ENCODE data around the gene GINM1. TPM values are rescaled to one million over a fixed set of nuclear protein-coding genes. Genes with fewer than 3 reads are reported as not detected.

Gene GINM1
- total RNA-seq (2014; rRNA removed; shearing (Covaris generic)): 28.1 and 29.0 TPM in 2 replicates
- polyA plus RNA-seq (2015; cell fraction: cytosol; rRNA removed): 21.8 and 23.9 TPM in 2 replicates
- polyA plus RNA-seq (2015; cell fraction: nucleus; rRNA removed): 5.1 and 9.1 TPM in 2 replicates

GRCh38 chr6:149565527-149566409 lies at the start of gene GINM1:
GINM1 (plus strand) TSS chr6:149566375; CDS start chr6:149566415, 40 bp downstream.
- in situ Hi-C loops (cut with HindIII; ENCODE audit: low pct_unique_long_range_greater_than_20kb, low sequenced_read_pairs): no loop called here
- peak; percentile 93 for DNase-seq (ENCODE audit: low read depth, low spot score)

GRCh38 chr6:149529650-149530049 lies 36.5 kb upstream of the GINM1 start:
- in situ Hi-C loops (cut with HindIII; ENCODE audit: low pct_unique_long_range_greater_than_20kb, low sequenced_read_pairs): no loop called here
- no peak for DNase-seq (ENCODE audit: low read depth, low spot score)

DNA sequence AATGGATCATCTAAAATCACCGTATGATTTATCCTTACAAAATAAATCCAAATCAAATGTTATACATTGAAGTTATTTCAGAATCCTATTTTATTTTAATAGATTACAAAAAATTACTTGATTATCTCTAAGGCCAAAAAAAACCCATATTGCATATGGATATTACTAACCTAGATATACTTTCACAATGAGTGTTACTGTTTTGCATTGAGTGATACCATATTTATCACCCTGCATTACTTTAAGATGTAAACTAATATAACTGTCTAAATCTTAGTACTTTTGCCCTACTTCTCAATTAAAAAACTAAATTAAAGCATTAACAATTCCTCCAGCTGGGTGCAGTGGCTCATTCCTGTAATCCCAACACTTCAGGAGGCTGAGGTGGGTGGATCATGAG lies 31.4 kb upstream of the GINM1 start:
- in situ Hi-C loops (cut with HindIII; ENCODE audit: low pct_unique_long_range_greater_than_20kb, low sequenced_read_pairs): no loop called here
- no peak for DNase-seq (ENCODE audit: low read depth, low spot score)

DNA sequence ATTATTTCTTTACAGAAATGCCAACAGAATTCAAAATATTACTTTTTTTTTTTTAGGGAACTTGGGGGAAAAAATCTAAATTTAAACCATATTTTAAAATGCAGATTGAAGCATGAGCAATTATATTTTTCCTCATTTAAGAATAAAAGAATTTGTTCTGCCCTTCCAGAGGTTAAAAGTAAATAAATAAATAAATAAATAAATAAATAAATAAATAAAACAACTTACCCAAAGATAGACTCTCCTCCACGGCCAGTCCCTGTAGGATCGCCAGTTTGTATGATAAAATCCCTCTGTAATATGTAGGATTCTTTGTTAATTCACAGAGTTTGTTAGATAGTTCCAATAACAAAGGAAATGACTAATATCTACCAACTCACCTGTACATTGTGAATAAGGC lies 25.0 kb upstream of the GINM1 start:
- in situ Hi-C loops (cut with HindIII; ENCODE audit: low pct_unique_long_range_greater_than_20kb, low sequenced_read_pairs): no loop called here
- DNase-seq (ENCODE audit: low read depth, low spot score): no peak

DNA sequence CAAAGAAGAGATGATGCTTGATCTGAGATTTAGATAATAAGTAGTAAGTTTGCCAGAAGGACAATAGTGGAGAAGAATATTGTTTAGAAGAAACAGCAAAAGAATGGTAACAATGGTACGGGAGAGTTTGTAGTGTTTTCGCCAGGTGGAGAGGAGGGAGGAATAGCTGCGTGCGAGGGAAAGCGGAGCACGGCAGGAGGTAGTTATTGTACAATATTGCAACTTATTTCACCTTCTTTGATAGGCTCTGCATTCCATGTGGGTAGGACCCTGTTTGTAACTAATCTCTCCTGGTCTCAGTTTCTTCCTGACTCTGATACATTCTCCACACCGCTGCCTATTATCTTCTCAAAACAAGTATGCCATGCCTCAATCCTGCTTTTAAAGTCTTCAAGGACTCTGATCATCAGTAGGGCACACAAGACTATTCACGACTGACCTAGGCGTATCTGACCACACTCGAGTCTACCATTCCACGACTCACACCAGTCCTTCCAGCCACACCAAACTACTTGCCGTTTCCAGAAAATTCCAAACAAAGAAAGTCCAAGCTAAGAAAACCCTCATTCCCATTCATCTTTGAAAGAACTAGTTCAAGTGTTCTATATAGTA lies 21.4 kb upstream of the GINM1 start:
- no peak for DNase-seq (ENCODE audit: low read depth, low spot score)
- in situ Hi-C loops (cut with HindIII; ENCODE audit: low pct_unique_long_range_greater_than_20kb, low sequenced_read_pairs): no loop called here

DNA sequence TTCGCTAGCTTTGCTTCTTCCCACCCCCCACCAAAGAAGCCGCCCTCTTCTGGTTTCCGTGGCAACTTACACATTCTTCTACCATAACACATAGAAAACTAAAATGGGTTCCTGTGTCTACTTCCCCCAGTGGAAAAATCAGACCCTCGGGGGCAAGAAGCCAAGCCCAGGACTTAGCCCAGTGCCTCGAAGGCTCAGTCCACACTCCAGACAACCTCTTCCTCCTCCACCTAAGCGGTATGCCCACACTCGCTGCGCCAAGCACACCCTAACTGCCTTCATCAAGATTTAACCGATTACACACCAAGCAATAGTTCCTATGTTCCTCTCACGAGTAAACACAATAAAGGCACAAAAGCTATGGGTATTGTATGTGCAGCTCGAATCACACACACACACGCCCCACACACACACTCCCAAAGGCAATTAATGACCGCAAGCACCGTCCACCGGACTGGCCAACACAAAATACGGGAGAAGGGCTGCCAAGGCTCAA lies 20.9 kb upstream of the GINM1 start:
- peak; percentile 55 for DNase-seq (ENCODE audit: low read depth, low spot score)
- in situ Hi-C loops (cut with HindIII; ENCODE audit: low pct_unique_long_range_greater_than_20kb, low sequenced_read_pairs): no loop called here

DNA sequence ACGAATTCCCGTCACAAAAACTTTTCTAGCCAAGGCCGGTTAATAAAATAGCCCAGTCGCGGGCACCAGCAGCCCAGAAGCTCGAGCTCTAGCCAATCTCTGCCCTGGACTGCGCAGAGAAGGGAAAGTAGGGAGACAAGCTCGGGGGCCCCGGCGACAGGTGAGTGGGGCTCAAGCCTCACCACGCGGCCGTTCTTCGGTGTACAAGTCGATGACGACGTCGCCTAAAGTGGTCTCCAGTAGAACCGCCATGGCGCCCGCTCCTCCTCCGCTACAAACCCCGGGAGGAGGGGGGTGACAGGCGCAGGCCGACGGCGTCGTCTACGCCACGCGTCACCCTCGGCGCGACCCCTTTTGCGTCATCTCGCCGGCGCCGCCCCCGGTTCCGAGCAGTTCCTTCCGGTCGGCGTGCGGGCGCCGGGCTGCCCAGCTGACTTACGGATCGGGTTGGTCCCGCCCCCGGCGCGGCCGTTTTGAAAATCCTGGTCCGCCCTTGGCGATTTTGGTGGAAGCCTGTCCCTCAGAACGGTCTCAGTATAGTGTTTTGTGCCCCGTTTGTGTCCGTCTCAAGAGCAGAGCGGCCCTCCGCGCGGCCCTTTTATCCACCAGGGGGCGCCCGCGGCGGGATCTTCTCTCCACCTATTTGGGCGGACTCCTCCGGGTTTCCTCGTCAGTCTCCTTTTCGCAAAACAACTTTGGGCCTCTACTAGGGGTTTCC lies 20.3 kb upstream of the GINM1 start, which contains the start of gene PPIL4:
PPIL4 (minus strand) TSS at position 290 of the 718 bp plus-strand sequence; CDS start at position 252, 38 bp downstream.
- peak; percentile 91 for DNase-seq (ENCODE audit: low read depth, low spot score)
- in situ Hi-C loops (cut with HindIII; ENCODE audit: low pct_unique_long_range_greater_than_20kb, low sequenced_read_pairs): no loop called here

DNA sequence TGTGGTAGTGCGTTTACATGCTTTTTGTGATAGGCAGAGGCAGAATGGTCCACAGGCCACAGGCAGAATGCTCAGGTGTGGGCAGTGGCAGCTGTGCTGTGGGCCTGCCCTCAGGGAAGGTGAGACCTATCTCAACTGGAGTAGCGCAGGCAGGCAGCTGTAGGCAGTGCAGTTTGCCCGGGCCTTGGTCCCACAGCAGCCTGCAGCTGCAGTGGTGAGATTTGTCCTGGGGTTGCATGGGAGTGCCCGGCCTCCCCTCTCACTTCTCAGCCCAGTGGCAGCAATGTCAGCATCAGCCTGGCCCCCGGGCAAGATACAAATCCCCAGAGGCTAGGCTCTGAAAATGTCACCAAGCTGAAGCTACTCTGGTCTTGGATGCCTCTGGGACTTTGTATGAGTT lies 14.3 kb upstream of the GINM1 start:
- DNase-seq (ENCODE audit: low read depth, low spot score): no peak
- in situ Hi-C loops (cut with HindIII; ENCODE audit: low pct_unique_long_range_greater_than_20kb, low sequenced_read_pairs): no loop called here

DNA sequence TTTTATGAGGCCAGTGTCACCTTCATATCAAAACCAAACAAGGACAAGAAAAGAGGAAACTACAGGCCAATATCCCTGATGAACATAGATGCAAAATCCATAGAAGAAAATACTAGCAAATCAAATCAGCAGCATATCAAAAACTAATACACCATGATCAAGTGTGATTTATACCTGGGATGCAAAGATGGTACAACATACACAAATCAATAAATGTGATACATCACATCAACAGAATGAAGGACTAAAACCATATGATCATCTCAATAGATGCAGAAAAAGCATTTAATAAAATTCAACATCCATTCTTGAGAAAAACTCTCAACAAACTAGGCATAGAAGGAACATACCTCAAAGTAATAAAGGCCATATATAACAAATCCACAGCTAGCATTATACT lies 8.1 kb upstream of the GINM1 start:
- in situ Hi-C loops (cut with HindIII; ENCODE audit: low pct_unique_long_range_greater_than_20kb, low sequenced_read_pairs): no loop called here
- no peak for DNase-seq (ENCODE audit: low read depth, low spot score)

- in situ Hi-C loops (cut with HindIII; ENCODE audit: low pct_unique_long_range_greater_than_20kb, low sequenced_read_pairs): no loop called here
- DNase-seq (ENCODE audit: low read depth, low spot score): no peak
These were observed 6.8 kb upstream of the GINM1 start for GRCh38 chr6:149559389-149559788.

- DNase-seq (ENCODE audit: low read depth, low spot score): peak; percentile 60
- in situ Hi-C loops (cut with HindIII; ENCODE audit: low pct_unique_long_range_greater_than_20kb, low sequenced_read_pairs): no loop called here
These were observed 5.4 kb upstream of the GINM1 start for GRCh38 chr6:149560736-149561135.

- no peak for DNase-seq (ENCODE audit: low read depth, low spot score)
- in situ Hi-C loops (cut with HindIII; ENCODE audit: low pct_unique_long_range_greater_than_20kb, low sequenced_read_pairs): no loop called here
These were observed 2.8 kb upstream of the GINM1 start for GRCh38 chr6:149563203-149563927.

DNA sequence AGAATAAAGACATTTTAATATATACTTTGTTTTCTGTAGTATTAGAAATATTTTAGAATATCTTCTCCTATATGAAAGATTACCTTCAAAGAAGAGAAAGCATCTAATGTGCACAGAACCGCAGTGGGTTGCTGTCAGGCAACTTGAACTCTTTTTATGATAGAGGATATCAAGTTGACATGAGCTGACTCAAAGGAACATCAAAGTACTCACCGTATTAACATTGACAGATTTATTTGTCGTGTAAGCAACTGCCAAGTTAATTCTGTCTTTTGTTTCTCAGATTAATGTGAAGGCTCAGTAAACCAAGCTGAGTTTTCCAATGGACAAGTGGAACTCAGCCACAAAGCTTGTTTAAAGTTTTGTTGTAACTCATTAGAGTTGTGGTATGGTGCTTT lies 2.2 kb upstream of the GINM1 start:
- no peak for DNase-seq (ENCODE audit: low read depth, low spot score)
- in situ Hi-C loops (cut with HindIII; ENCODE audit: low pct_unique_long_range_greater_than_20kb, low sequenced_read_pairs): no loop called here

DNA sequence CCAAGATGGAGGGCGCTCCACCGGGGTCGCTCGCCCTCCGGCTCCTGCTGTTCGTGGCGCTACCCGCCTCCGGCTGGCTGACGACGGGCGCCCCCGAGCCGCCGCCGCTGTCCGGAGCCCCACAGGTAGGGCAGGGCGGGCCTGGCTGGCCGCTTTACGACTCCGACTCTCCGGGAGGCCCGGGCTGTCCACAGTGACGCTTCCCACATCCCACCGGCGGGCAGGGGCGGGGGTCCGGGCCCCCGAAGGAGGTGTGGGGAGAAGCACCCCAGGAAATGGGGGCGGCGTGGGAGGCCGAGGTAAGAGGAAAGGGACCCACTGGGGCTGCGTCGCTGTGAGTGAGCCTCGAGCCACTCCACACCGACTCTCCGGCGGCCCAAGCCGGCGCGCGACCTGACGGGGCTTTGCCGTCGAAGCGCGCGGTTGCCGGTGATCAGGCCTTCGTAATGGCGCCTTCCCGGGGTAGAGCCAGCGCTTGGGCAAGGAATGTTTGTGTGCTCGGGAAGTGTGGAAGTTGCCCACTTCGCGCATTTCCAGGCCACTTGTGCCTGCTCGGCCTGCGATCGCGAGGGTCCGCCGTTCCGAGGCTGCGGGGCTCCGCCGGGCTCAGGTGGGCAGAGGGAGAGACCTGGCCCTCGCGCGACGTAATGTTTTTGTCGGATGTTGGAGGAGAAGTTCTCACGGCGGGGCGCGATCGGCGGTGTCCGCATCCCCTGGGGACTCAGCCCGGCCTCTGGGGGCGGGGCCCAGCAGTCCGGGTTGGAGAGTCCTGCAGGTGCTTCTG lies 427 bp downstream of the GINM1 start:
- in situ Hi-C loops (cut with HindIII; ENCODE audit: low pct_unique_long_range_greater_than_20kb, low sequenced_read_pairs): no loop called here
- DNase-seq (ENCODE audit: low read depth, low spot score): peak; percentile 11

DNA sequence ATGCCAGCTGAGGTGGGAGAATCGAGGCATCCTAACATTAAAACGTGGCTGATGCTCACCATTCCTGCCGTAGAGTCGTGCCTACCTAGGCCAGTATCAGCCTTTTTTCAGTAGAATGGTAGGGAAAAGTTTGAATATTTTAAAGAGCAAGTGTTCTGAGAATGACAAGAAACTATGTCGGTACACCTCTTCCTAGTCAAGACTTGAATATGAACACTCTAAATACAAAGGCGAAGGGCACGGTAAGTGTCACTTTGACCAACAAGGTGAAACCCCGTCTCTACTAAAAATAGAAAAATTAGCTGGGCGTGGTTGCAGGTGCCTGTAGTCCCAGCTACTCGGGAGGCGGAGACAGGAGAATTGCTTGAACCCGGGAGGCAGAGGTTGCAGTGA lies 1.0 kb downstream of the GINM1 start:
- in situ Hi-C loops (cut with HindIII; ENCODE audit: low pct_unique_long_range_greater_than_20kb, low sequenced_read_pairs): no loop called here
- no peak for DNase-seq (ENCODE audit: low read depth, low spot score)

- no peak for DNase-seq (ENCODE audit: low read depth, low spot score)
- in situ Hi-C loops (cut with HindIII; ENCODE audit: low pct_unique_long_range_greater_than_20kb, low sequenced_read_pairs): no loop called here
These were observed 1.9 kb downstream of the GINM1 start for GRCh38 chr6:149567945-149568585.
